NCI-H2171 (cell line): Measurements from ENCODE around the gene PLEKHA4.

Source experiments
- DNase-seq: peaks from one replicate; lab custom pipeline; 2025; lab: John Stamatoyannopoulos, UW

Gene PLEKHA4

GRCh38 chr19:48830088-48830487 is 38.3 kb downstream of the PLEKHA4 start:
- DNase-seq = no peak

- no peak for DNase-seq
Measured at GRCh38 chr19:48826606-48827020, 41.8 kb downstream of the PLEKHA4 start.

DNA sequence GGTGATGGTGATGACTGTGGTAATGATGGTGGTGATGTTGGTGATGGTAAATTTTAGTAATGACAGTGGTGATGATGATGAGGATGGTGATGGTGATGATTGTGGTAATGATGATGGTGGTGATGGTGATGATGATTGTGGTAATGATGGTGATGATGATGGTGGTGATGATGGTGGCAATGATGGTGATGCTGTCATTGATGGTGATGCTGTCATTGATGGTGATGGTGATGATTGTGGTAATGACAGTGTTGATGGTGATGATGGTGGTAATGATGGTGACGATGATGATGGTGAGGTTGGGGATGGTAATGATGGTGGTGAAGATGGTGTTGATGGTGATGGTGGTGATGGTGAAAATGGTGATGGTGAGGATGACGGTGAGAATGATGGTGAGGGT is 45.9 kb downstream of the PLEKHA4 start:
- no peak for DNase-seq

- no peak for DNase-seq
Measured at GRCh38 chr19:48821633-48822032, 46.8 kb downstream of the PLEKHA4 start.

DNA sequence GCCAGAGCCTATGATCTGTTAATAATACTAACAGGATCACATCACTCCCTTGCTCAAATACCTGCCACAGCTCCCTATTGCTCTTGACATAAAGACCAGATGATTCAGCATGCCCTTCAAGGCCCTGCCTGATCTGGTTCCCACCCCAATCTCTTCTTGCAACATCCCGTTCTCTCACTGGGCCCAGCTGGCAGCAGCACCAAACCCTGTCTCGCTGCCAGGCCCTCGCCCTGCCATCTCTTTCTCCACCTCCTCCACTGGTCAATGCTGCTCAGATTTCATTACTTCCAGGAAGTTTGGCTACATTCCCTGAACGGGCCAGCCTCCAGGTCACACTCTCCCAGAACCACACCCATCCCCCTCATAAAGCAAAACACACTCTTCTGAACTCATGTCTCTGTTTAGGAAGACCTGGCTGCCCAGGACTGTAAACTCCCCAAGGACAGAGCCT is 49.0 kb downstream of the PLEKHA4 start:
- DNase-seq = no peak

GRCh38 chr19:48818234-48818820 is 50.1 kb downstream of the PLEKHA4 start:
- DNase-seq = no peak

- no peak for DNase-seq
Measured at GRCh38 chr19:48817585-48818124, 50.8 kb downstream of the PLEKHA4 start.

GRCh38 chr19:48815870-48816501 is 52.4 kb downstream of the PLEKHA4 start:
- DNase-seq = no peak

GRCh38 chr19:48814895-48815294 is 53.5 kb downstream of the PLEKHA4 start:
- no peak for DNase-seq

DNA sequence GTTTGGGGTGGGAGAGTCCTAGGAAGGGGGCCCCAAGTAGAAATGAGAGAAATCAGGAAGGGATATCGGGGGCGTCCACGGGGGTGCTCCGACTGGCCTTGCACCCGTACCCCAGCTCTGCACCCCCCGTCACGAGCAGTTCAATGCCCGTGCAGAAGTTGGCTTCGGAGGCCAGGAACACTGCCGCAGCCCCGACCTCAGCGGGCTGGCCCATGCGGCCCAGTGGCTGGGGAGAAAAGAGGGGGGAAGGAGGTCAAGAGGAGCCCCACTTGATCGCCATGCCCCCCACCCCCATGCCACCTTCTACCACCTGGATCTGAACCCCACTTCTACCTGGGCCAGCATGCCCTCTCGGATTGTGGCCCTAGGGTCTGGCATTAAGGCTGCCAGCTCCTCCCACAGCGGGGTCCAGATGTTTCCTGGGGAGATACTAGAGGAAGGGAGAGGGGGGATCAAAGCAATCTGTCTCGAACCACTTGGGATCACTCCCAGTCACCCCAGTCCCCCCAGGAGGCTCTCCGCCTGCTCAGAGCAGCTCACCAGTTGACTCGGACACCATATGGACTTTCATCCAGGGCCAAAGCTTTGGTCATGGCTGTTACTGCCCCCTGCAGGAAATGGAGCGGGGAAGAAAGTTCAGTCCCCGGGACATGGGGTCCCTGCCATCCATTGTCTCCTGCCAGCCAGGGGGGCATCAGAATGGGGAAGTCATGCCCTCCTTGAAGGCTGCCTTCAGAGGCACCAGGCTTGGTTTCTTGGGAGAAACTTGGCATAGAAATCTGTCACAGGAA is 55.1 kb downstream of the PLEKHA4 start:
- DNase-seq = no peak

GRCh38 chr19:48812094-48812929 is 56.1 kb downstream of the PLEKHA4 start:
- peak; percentile 88 for DNase-seq

- DNase-seq = no peak
Measured at GRCh38 chr19:48810151-48810550, 58.3 kb downstream of the PLEKHA4 start.

DNA sequence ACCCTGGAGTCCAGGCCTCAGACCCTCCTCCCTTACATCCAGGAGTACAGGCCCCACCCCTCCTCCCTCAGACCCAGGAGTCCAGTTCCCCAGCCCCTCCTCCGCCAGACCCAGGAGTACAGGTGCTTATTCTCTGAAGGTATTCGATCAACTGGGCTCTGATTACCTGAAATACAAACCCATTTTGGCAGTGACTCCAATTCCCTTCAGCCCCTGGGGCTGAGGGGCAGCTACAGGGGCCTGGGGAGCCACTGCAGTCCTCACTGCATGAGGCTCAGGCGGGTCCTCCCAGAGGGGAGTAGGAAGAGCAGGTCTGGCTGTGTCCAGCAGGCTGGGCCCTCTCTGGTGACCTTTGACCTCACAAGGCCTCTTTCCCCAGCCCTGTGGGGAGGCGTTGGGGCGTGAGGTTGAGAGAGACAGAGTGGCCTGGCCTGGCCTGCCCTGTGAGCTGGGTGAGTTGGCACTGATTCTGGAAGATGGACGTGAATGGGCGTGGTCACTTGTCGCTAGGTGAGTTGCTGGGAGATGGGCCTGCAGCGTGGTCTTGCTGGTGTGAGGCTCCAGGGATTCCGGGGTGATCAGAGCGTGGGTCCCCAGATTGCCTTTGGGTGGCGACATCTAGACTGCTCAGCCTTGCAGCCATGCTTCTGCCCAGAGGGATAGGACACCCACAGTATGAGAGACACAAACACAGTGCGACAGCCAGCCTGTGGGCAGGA is 60.7 kb downstream of the PLEKHA4 start:
- no peak for DNase-seq

DNA sequence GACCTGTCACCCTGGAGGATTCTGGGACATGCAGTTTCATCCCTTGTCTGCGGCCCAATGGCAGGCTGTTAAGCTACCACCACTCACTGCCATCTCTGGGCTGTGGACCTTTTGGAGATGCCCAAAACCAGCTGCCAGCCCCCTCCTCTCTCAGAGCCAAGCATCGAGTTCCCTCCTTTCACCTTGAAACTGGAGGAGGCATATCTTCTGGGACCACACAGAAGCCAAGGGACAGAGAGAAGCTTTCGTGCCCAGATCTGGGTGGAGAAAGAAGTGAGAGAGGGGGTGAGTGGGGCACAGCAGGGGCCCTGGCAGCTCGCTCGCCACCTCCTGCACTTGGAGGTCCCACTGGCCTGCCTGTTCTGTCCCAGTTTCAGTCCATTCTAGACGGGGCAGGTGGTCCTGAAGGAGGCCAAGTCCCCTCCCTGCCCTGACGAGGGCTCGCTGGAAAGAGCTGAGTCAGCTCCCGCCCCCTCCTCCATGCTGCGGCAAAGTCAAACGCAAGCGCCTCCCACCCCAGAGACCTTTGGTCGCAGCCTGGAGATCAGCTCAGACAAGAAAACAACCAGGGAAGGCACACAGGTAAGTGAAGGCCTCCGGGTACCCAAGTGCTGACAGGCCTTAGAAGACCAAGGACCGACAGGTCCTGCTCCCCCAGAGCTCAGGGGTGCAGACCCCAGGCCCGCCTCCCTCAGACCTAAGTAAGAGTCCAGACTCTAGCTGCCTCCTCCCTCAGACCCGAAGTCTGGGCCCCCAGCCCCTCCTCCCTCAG is 61.4 kb downstream of the PLEKHA4 start:
- DNase-seq = no peak

GRCh38 chr19:48806518-48806817 is 61.9 kb downstream of the PLEKHA4 start:
- DNase-seq = peak; percentile 38

DNA sequence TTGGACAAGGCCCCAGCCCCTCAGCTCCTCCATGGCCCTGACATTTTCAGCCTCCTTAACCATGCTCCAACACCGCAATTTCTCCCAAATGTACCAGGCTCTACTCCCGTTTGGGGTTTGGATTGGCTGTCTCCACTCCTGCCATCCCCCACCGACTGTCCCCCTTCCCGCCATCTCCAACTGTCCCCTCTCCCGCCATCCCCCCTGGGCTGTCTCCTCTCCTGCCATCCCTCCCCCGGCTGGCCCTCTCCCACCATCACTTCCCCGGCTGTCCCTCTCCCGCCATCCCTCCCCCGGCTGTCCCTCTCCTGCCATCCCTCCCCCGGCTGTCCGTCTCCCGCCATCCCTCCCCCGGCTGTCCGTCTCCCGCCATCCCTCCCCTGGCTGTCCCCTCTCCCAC is 63.0 kb downstream of the PLEKHA4 start:
- DNase-seq = no peak

GRCh38 chr19:48804496-48804895 is 63.9 kb downstream of the PLEKHA4 start:
- DNase-seq = no peak

GRCh38 chr19:48802623-48803022 is 65.8 kb downstream of the PLEKHA4 start:
- no peak for DNase-seq

GRCh38 chr19:48799358-48800300 is 68.8 kb downstream of the PLEKHA4 start:
- no peak for DNase-seq

DNA sequence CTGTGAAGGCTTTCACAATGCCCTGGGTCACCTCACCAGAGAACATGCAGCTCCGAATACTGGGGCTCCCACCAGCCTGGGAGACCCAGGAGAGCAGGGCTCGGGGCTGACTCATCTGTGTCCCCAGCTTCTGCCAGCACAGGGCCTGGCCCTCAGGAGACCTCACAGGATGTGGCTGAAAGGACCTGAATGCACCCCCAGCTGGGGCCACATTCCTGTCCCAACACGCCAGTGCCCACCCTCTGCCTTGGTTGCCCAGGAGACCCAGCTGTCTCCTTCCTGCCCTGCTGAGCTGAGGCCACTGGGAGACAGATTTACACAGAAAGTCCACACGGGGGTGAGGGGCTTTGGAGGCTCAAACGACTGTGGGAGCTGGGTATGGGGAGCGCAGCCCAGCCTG is 69.5 kb downstream of the PLEKHA4 start:
- DNase-seq = peak; percentile 35
